ENCODE results near the gene PDZRN3.

GRCh38 chr3:73584873-73585272 is 39.9 kb downstream of the PDZRN3 start:
- TF ChIP-seq CTCF (IDR thresholded peaks at IDR 0.05) (no peak), EZH2 (IDR thresholded peaks at IDR 0.05) (no peak), EZH2phosphoT487 (IDR thresholded peaks at IDR 0.05) (no peak)
